ENCODE measurements around the gene ERCC2.
"Not testable (repeated sequence)": the region's sequence is repeated elsewhere in the genome, so short reads cannot be mapped to it uniquely, and the experiment has no call there.

Gene ERCC2

GRCh38 chr19:45331411-45331810 is 39.0 kb downstream of the ERCC2 start:
- no peak for DNase-seq

GRCh38 chr19:45327404-45328143 is 42.8 kb downstream of the ERCC2 start:
- DNase-seq = no peak

GRCh38 chr19:45324349-45324907 is 45.9 kb downstream of the ERCC2 start:
- no peak for DNase-seq

- DNase-seq = no peak
Measured at GRCh38 chr19:45323671-45324081, 46.7 kb downstream of the ERCC2 start.

- no peak for DNase-seq
Measured at GRCh38 chr19:45322744-45323281, 47.6 kb downstream of the ERCC2 start, which contains the start of gene CKM. Gene CKM, minus strand, starts transcription at chr19:45322875. Its CDS starts 3,162 bp downstream, at chr19:45319713.

GRCh38 chr19:45322311-45322710 is 48.1 kb downstream of the ERCC2 start:
- no peak for DNase-seq

- no peak for DNase-seq
Measured at GRCh38 chr19:45321848-45322247, 48.5 kb downstream of the ERCC2 start.

- no peak for DNase-seq
Measured at GRCh38 chr19:45320997-45321775, 49.2 kb downstream of the ERCC2 start.

GRCh38 chr19:45315304-45315703 is 55.1 kb downstream of the ERCC2 start:
- DNase-seq = no peak

- no peak for DNase-seq
Measured at GRCh38 chr19:45314708-45315245, 55.6 kb downstream of the ERCC2 start.

GRCh38 chr19:45312285-45312684 is 58.1 kb downstream of the ERCC2 start:
- DNase-seq = not testable (repeated sequence)

- DNase-seq = no peak
Measured at GRCh38 chr19:45311621-45312020, 58.8 kb downstream of the ERCC2 start.

- not testable (repeated sequence) for DNase-seq
Measured at GRCh38 chr19:45309322-45309721, 61.1 kb downstream of the ERCC2 start.

GRCh38 chr19:45307361-45307760 is 63.0 kb downstream of the ERCC2 start:
- no peak for DNase-seq

- no peak for DNase-seq
Measured at GRCh38 chr19:45306518-45307027, 63.8 kb downstream of the ERCC2 start.

- DNase-seq = no peak
Measured at GRCh38 chr19:45306040-45306439, 64.3 kb downstream of the ERCC2 start.

GRCh38 chr19:45305421-45305820 is 65.0 kb downstream of the ERCC2 start:
- DNase-seq = no peak

- DNase-seq = no peak
Measured at GRCh38 chr19:45305007-45305406, 65.4 kb downstream of the ERCC2 start.

- no peak for DNase-seq
Measured at GRCh38 chr19:45304141-45304926, 66.0 kb downstream of the ERCC2 start.

- DNase-seq = no peak
Measured at GRCh38 chr19:45303269-45304060, 66.9 kb downstream of the ERCC2 start.

- no peak for DNase-seq
Measured at GRCh38 chr19:45302416-45302815, 68.0 kb downstream of the ERCC2 start.

Measured in stimulated activated CD4-positive, alpha-beta T cell treated with anti-CD3 and anti-CD28 coated beads, Interleukin-12 subunit alpha, Interleukin-12 subunit beta, amount 100 ng/mL, for 4 hours (primary cell).